Glutamatergic neuron (in vitro differentiated cells): Measurements from ENCODE around the gene PLS1. TPM values are rescaled to one million over a fixed set of nuclear protein-coding genes. Genes with fewer than 3 reads are reported as not detected.
"Not testable (repeated sequence)": the region's sequence is repeated elsewhere in the genome, so short reads cannot be mapped to it uniquely, and the experiment has no call there.

Experiments used
- DNase-seq: peaks from one replicate; pipeline ENCODE4 v3.0.0; 2022
- H3K27ac Mint-ChIP-seq: one replicate; pipeline ENCODE4 v1.8.0; 2020; ENCODE audit warnings: mild to moderate bottlenecking, mixed read lengths, inconsistent platforms; ENCODE audit not compliant: unreplicated experiment
- H3K27me3 Mint-ChIP-seq: one replicate; pipeline ENCODE4 v1.8.0; 2020; ENCODE audit warnings: mild to moderate bottlenecking, moderate library complexity, mixed read lengths, inconsistent platforms; ENCODE audit not compliant: unreplicated experiment
- H3K36me3 Mint-ChIP-seq: one replicate; pipeline ENCODE4 v1.8.0; 2020; ENCODE audit warnings: mild to moderate bottlenecking, mixed read lengths, inconsistent platforms; ENCODE audit not compliant: unreplicated experiment
- H3K4me1 Mint-ChIP-seq: one replicate; pipeline ENCODE4 v1.8.0; 2020; ENCODE audit warnings: mild to moderate bottlenecking, low read depth, mixed read lengths, inconsistent platforms; ENCODE audit not compliant: unreplicated experiment
- H3K4me3 Mint-ChIP-seq: one replicate; pipeline ENCODE4 v1.8.0; 2020; ENCODE audit warnings: mild to moderate bottlenecking, mixed read lengths, inconsistent platforms; ENCODE audit not compliant: unreplicated experiment
- H3K9me3 Mint-ChIP-seq: one replicate; pipeline ENCODE4 v1.8.0; 2020; ENCODE audit warnings: mild to moderate bottlenecking, moderate library complexity, mixed read lengths, inconsistent platforms; ENCODE audit not compliant: unreplicated experiment
- total RNA-seq: library from RNA; stranded (reverse); fragmentation: NEBNext Ultra II Directional; extraction: Animal tissue kit (Norgen Biotek cat#: 25700); gene quantifications from one replicate; pipeline ENCODE4 v1.2.1, GENCODE V29; 2021; ENCODE audit not compliant: unreplicated experiment
- TF ChIP-seq, protein P1 (sequence below): fragments of 200-600 bp; sonication (generic); IDR thresholded peaks from one replicate; pipeline ENCODE4 v1.5.0; 2021; ENCODE audit not compliant: partially characterized antibody, unreplicated experiment

Gene PLS1
- total RNA-seq, 1 donor from 2014 or later, result 1.3 TPM

DNA sequence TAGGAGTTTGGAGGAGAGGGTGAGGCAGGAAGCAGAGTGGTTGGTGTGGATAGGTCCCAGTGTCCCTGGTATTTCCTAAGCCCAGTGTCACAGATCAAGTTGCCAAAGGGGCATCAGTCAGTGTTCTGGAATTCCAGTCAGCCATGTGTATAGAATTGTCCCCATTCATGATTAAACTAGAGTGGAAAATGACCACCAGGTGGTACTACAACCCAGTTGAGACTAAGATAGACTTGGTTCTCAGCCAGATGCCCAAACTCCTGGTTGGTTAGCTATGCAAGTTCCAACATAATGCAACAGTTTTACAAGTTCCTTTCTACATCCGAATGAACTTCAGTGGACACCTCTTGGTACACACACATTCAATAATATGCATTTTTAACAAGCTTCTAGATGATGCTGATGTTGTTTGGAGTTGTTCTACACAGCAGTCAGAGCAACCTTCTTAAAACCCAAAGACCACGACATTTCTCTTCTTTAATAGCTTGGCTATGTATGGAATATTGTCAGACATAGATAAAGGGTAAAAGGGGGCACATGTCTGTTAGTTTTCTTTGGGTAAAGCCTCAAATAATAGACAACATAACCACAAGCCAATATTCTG lies 9.3 kb upstream of the PLS1 start:
- Mint-ChIP-seq H3K4me3 (no peak overlapping the region), H3K27me3 (peaks cover 4% of the 10 kb centered on the region), H3K36me3 (no peaks in the 10 kb centered on the region), H3K4me1 (no peaks in the 10 kb centered on the region), H3K9me3 (peaks cover 2% of the 10 kb centered on the region), H3K27ac (no peak overlapping the region)
- no peak for DNase-seq
- TF ChIP-seq, protein P1, sequence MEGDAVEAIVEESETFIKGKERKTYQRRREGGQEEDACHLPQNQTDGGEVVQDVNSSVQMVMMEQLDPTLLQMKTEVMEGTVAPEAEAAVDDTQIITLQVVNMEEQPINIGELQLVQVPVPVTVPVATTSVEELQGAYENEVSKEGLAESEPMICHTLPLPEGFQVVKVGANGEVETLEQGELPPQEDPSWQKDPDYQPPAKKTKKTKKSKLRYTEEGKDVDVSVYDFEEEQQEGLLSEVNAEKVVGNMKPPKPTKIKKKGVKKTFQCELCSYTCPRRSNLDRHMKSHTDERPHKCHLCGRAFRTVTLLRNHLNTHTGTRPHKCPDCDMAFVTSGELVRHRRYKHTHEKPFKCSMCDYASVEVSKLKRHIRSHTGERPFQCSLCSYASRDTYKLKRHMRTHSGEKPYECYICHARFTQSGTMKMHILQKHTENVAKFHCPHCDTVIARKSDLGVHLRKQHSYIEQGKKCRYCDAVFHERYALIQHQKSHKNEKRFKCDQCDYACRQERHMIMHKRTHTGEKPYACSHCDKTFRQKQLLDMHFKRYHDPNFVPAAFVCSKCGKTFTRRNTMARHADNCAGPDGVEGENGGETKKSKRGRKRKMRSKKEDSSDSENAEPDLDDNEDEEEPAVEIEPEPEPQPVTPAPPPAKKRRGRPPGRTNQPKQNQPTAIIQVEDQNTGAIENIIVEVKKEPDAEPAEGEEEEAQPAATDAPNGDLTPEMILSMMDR, result peak; percentile 64

DNA sequence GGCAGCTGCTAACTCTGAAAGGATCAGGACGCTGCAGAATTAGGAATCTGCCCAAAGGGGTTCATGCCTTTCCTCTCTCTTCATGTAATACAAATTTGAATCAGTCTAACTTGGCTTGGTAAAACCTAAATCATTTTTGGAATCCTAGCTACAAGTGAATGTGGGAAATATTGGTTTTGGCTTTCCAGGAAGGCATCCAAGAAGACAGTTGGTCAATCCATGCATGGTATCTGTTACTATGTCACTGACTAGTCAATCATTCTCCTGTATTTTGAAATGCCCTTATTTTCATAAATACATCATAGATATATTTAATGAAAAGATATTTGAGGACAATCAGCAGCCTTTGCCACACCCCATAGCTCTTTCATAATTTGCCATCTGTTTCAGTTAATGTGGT lies 7.5 kb upstream of the PLS1 start:
- TF ChIP-seq, protein P1, result no peak
- Mint-ChIP-seq H3K4me3 (no peak overlapping the region), H3K9me3 (peaks cover 2% of the 10 kb centered on the region), H3K4me1 (no peaks in the 10 kb centered on the region), H3K27me3 (no peaks in the 10 kb centered on the region), H3K27ac (no peak overlapping the region), H3K36me3 (no peaks in the 10 kb centered on the region)
- no peak for DNase-seq

DNA sequence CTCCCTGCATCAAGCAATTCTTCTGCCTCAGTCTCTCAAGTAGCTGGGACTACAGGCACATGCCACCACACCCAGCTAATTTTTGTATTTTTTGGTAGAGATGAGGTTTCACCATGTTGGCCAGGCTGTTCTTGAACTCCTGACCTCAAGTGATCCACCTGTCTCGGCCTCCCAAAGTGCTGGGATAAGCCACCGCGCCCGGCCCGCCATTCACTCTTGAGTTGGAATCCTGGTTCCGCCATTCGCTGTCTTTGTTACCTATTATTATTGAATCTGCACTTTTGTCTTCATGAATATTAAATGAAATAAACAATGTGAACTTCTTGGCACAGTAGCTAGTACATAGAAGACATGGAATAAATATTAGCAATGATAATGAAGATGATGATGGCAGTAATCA lies 3.9 kb upstream of the PLS1 start:
- H3K4me1 Mint-ChIP-seq, DNase-seq, H3K4me3 Mint-ChIP-seq, H3K27ac Mint-ChIP-seq, H3K27me3 Mint-ChIP-seq, H3K9me3 Mint-ChIP-seq, H3K36me3 Mint-ChIP-seq: not testable (repeated sequence)

DNA sequence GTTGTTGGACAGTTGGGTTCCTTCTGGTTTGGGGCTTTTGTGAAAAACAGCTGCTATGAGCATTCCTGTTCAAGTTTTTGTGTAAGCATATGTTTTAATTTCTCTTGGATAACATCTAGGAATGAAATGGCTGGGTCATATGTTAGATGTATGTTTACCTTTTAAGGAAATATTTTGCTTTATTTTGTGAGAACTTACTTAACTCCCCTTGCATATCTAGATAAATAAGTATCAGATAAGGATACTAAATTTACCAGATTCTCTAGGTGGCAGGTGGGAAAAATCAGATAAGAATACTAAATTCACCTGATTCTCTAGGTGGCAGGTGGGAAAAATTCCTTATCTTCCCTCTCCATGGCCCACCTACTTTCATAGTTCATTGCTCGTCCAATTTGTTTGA lies 1.1 kb upstream of the PLS1 start:
- Mint-ChIP-seq H3K36me3 (no peaks in the 10 kb centered on the region), H3K9me3 (peaks cover 2% of the 10 kb centered on the region), H3K4me1 (no peaks in the 10 kb centered on the region), H3K27me3 (no peaks in the 10 kb centered on the region), H3K27ac (no peak overlapping the region), H3K4me3 (no peak overlapping the region)
- no peak for DNase-seq
- TF ChIP-seq, protein P1, result no peak

DNA sequence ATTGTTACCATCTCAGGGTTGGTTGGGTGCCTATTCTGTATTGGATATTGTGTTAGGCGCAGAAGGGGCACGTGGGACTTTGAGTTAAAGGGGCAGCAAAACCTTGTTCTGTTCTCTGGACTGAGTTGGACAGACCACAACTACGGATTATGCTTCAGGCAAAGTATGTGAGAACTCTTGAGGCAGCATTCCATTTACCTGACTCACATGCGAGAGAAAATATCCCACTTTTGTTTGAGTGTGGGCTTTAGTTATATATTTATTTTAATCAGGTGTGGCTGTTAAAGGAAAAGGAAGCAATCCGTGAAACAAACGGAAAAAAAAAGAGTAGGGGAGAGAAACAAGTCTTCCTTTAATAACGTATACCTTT lies 627 bp upstream of the PLS1 start:
- H3K36me3 Mint-ChIP-seq, result no peaks in the 10 kb centered on the region
- TF ChIP-seq, protein P1, result no peak
- H3K9me3 Mint-ChIP-seq, result no peaks in the 10 kb centered on the region
- H3K27ac Mint-ChIP-seq, result no peak overlapping the region
- no peaks in the 10 kb centered on the region for H3K4me1 Mint-ChIP-seq
- peak overlapping the region; percentile 72 for H3K4me3 Mint-ChIP-seq
- no peaks in the 10 kb centered on the region for H3K27me3 Mint-ChIP-seq
- no peak for DNase-seq
